Stimulated activated CD4-positive, alpha-beta T cell treated with anti-CD3 and anti-CD28 coated beads, Interleukin-15, amount 100 ng/mL, for 1 hour (primary cell): Measurements from ENCODE around the gene STRA6.

Source experiments
- DNase-seq, 2 donors: peaks; one replicate each; pipeline ENCODE4 v3.0.0-alpha.2; 2020; ENCODE audit warnings: low read depth in 1 of 2, low spot score in 1 of 2

The STRA6 gene, protein sequence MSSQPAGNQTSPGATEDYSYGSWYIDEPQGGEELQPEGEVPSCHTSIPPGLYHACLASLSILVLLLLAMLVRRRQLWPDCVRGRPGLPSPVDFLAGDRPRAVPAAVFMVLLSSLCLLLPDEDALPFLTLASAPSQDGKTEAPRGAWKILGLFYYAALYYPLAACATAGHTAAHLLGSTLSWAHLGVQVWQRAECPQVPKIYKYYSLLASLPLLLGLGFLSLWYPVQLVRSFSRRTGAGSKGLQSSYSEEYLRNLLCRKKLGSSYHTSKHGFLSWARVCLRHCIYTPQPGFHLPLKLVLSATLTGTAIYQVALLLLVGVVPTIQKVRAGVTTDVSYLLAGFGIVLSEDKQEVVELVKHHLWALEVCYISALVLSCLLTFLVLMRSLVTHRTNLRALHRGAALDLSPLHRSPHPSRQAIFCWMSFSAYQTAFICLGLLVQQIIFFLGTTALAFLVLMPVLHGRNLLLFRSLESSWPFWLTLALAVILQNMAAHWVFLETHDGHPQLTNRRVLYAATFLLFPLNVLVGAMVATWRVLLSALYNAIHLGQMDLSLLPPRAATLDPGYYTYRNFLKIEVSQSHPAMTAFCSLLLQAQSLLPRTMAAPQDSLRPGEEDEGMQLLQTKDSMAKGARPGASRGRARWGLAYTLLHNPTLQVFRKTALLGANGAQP

DNA sequence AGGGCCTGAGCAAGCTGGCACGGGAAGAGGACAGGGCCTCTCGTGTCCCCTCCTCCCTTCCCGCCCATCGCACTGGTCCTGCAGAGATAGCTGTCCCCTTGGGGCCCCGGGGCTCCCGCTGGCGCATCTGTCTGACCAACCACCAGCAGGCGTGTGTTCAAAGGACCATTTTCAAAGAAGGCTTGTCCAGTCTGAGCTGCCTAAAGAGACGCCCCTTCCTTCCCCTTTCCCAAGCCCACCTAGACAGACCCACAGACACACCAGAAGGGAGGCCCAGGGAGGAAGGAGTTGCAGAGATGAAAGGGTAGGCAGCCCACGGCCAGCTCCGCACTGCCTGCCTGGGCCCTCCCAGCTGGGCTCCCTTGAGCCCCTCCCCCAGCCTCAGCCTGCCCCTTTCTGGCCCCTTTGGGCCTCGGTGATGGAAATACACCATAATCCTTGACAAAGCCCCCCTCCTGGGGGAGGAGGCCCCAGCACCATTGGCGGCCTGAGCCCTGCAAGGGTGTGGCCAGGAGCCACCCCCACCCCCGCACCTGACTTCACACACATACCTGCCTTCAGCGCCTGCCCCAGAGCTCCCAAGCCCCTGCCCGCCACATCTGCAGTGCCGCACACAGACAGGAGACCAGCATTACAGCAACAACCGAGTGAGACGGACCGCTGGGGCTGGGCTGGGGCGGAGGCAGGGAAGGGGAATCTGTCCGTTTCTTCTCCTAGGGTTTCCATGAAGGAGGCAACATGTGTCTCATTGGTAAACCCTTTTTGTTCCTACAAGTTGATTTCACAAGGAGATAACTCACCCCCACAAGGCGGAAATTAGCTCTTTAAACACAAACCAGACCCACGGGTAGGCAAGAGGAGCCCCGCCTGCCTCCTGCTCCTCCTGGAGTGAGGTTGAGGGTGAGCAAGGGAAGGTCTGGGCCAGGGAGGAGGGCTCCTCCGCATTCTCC lies at the start of gene STRA6:
STRA6 (minus strand) TSS at position 336 of the 950 bp plus-strand sequence. CDS start 520 bp downstream, outside the sequence.
- no peak for DNase-seq

DNA sequence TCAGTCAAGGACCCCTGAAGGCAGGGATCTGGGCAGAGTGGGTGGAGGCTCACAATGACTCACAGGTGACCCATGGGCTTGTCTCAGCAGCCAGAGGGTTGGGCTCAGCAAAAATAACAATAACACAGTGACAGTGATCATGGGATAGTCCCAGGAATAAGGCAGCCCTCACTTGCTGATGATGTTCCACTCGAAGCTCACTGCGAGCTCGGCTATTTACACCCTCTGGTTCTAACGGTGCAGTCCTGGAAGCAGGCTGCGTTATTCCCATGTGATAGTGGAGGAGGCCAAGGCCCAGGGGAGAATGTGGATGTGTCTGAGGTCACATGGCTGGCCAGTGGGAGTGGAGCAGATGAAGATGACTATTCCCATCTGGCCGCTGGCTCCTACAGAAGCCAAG lies 49.7 kb upstream of the STRA6 start:
- no peak for DNase-seq

DNA sequence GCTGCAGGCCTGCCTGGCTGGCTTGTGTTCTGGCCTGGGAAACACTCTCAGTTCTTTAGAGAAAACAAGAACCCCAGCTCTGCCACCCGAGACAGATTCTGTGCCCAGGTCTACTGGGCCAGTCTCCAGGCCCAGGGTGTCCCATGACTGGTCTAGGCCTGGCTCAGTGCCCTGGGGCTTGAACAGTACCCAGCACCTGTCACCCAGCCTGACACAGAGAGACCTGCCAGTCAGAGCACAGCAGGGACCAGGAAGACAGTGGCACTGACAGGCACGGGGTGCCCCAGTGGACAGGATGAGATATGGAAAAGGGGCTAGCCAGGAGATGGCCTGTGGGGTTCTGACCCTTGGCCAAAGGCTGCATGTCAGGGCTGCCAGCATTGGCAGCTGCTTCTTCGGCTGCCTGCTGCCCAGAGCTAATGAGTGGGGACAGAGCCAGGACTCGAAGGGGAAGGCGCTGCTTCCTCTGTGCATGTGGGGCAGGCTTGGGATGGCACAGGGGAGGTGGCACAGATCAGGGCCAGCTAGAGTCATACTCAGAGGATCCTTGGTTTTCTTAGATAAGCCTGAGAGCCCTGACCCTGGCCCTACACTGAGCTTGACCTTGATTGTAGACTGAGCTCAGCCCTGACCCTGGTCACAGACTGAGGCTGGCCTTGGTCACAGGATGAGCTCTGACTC lies 48.7 kb upstream of the STRA6 start:
- no peak for DNase-seq

DNA sequence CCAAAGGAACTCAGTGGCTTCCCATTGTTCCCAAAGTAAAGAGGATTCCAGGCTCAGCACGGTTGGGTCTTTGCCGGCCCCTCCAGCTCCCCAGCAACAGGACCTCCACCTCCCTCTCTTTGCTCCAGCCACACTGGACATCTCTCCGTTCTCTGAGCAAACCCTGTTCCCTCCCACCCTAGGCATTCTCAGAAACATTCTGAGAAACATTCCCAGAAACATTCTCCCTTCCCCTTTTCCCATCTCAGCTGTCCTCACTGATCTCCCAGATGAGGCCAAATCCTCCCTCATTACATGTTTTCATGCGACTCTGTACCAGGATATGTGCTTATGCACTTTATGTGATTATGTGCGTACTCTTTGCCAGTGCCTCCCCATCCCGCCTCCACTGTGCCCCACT lies 47.7 kb upstream of the STRA6 start:
- no peak for DNase-seq

DNA sequence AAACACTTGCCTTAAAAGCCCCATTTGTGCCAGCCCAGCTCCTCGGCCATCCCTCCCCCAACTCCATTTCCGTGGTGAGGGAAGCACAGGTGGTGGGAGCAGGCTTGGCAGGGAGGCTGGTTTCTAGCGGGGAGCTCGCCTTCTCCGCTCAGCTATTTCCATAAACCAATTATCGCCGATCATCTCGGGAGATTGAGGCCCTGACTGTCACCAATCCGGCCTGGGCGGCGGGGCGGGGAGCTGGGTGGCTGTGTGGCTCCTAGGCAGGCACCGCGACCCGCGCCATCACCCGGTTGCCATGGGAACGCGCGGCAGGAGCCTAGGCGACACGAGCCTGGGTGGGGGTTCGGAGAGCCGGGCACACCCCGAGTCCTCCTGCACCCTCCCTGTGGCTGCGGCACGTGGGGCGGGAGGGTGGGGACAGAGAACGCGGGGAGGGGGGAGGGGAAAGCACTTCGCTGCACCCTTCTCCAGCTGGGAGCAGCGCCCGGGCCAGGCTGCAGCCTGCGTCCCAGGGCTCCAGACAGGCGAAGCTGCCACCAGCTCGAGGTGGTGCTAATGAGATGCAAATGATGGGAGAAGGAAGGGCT lies 42.9 kb upstream of the STRA6 start:
- no peak for DNase-seq

DNA sequence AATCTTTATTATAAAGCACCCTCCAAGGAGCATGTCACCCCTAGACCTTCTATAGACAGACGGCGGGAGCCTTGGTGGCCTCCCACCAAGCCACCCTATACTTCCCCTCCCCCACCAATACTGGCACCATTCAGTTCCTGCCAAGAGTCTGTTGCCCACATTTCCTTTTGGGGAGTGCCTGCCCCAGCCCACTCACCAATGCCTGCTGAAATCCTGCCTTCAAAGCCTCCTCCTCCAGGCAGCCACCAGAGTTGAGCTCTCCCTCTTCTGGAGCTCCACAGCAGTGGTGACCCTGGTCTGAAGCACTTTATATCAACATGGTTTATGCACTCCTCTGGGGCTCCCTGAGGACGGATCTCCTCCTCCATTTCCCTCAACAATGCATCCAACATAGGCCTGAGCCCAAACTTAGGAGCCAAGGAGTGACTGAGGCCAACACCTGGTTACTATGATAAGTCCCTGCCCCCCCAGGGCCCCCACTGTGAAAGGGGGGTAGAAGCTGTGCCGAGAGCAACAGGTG lies 42.3 kb upstream of the STRA6 start:
- no peak for DNase-seq

DNA sequence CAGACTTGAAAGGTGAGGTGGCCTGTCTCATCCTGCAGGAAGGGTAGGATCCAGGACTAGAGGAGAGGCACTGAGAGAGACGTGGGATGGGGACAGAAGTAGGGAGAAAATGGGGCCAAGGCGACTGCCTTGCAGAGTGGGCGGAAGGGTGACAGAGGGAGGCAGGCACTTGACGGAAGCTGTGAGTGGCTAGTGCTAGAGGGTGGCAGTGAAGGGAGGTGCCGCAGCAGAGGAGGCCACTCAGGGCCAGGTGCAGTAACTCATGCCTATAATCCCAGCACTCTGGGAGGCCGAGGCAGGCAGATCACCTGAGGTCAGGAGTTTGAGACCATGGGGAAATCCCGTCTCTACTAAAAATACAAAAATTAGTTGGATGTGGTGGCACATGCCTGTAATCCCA lies 40.8 kb upstream of the STRA6 start:
- no peak for DNase-seq

DNA sequence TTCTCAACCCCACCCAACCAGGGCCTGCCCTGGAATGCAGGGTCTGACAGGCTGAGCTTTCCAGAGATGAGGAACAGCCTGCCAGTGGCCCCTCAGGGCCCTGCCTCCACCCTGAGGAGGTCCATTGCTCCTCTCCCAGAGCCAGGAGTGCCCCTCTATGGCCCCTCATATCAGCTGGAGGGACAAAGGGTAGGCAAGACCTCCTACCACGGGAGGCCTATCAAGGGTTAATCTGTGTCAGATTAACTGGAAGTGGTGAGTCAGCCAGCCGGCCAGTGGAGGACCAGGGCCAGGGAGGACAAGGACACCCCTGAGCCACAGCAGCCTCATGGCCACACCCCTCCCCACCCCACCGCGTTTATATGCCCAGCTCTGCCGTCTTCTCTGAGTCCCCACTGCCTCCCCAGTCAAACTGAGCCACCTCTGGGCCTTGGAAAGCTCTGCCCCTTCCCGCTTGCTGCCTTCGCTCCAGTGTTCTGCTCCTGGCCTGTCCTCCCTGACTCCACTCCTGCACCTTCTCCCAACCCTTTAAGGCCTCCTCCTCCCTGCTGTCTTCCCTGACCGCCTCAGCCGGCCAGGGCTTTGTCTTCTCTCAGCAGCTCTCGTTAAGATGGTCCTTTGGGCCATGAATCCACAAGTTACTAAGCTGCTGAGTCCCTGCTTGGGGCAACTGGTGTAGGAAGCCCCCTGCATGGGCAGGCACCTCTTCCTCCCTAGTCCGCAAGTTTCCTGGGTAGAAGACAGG lies 40.0 kb upstream of the STRA6 start:
- no peak for DNase-seq

DNA sequence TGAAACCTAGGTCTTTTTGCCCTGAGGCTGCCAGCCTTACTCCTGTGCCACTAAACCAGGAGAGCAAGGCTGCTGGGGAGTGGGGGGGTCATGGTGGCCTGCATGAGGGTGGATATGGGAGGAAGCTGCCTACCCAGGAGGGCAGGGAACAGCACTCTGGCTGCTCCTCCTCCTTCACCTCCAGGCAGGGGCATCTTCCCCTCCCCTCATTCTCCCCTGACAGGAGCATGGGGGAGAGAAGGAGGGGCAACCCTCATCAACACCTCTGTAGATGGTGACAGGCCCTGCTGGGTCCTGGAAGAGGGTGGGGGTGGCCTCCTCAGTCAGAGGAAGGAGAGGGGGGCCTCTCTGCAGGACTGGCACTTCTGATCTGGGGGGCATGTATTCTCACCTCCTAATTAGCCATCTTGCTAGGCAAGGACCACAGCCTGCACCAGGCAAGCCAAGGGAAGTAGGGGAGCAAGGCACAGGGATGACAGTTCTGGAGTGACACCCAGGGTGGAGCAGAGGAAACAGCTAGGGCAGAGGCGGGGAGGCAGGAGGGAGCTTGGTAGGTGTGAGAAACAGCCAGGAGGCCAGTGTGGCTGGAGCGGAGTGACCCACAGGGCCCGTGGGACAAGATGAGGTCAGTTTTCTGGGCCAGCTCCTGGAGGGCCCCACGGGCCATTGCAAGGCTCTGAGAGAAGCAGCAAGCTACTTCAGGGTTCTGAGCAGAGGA lies 38.5 kb upstream of the STRA6 start:
- no peak for DNase-seq

DNA sequence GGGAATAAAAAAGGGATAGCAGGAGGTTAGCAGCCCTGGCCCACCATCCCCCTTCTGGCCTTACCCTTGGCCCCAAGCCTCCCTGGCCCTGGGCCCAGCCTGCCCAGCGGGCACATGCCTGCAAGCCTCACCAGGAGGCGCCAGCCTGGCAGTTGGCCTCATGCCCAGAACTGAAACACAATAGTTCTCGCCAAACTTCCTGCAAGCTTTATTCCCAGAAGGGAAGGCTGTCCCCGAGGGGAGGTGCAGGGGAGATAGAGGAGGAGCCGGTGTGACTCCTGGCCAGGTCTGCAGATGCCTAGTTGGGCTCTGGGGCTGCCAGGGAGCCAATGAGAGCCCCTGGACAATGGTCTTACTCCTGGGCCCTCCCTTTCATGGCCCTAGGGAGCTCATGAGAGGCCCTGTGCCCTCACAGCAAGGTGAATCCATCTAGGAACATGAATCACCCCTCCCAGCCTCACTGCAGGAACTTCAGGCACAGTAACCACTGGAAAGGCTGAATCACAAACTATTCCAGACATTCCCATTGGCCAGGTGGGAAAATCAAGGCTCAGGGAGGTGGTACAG lies 37.5 kb upstream of the STRA6 start:
- no peak for DNase-seq

DNA sequence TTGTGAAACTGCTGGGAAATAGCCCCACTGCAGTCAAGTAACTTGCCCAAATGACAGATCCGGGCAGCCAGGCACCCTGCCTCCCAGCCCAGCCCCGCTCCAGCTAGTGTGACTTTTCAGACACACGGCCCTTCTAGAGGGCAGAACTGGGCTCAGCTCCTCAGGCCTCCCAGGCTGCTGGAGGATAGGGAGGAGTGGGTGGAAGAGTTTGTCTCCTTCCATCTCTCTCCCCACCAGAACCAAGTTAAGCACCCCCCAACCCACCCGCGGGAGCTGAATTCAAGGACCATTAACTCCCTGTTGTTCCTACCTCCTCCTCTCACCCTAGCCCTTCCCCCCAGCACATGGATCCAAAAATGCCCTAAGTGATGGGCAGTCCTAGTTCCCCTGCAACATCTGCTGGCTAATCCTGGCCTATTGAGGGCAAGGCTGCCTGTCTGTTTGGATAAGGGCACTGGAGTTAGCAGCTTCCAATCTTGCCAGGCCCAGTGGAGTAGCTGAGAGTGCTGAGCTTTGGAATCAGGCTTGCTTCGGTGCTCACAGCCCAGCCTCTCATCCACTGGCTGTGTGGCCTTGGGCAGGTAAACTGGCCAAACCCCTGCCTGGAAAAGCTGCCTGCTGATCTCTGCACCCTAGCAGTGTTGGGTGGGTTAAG lies 36.6 kb upstream of the STRA6 start:
- no peak for DNase-seq

DNA sequence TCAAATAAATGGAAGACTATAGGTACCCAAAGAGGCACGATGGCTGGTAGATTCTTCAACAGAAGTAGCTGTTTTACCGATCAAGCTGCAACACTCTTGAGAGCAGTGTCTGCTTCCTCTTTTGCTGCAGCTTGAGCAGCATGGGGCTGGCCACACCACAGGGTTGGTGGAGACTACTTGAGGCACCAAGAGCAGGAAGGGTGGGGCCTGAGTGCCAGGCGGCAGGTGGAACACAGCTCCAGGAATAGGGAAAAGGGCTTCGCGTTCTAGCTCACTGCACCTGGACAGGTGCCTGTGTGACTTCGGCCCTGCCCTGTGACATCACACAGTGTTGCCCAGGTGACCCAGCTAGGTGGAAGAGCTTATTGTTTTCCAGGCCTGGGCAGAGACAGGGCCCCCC lies 33.4 kb upstream of the STRA6 start, which contains the start of gene CCDC33:
CCDC33 (plus strand) TSS at position 365 of the 400 bp plus-strand sequence. CDS start 394 bp downstream, outside the sequence.
- no peak for DNase-seq

DNA sequence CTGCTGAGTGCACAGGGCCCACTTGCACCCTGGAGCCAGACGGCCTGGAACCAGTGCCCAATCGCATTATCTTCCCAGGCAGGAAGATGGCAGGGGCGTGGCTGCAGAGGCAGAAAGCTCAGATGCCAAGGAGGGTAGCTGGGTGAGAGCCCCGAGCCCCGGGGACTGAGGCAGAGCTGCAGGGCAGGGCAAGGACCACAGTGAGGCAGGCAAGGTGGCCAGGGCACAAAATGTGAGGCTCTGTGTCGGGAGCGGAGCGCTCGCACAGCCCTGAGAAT lies 31.9 kb upstream of the STRA6 start:
- DNase-seq: no peak

DNA sequence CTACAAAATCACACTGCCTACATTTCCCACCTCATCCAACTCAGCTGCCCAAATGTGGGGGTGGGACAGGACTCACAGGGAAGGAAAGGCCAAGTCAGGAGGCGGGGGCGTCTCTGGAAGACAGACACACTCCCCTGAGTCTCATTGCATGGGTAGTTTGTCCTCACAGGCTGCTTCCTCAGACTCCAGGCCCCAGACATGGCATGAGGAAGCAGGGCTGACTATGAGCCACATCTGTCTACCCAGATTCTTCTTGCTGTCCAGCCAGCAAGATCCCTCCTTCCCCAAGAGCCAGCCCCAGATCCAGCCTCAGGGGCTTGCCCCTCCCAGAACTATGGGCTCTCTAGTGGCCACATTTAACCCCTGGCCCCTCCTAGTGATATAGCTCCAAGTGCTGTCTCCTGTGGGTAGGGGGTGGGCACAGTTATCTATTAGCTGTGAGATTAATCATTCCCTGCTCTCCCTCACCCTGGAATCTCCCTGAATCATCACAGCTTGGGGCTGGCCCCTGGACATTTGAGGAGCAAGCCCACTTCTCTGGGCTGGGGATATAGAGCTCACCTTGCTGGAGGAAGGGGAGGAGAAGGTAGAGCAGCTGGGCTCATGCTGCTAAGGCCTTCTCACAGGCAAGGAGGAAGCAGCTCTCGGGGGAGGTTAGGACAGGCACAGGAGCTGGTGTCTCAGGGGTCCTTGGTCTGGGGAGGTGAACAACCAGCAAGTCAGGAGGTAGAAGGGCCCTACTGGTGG lies 31.4 kb upstream of the STRA6 start:
- DNase-seq: no peak

DNA sequence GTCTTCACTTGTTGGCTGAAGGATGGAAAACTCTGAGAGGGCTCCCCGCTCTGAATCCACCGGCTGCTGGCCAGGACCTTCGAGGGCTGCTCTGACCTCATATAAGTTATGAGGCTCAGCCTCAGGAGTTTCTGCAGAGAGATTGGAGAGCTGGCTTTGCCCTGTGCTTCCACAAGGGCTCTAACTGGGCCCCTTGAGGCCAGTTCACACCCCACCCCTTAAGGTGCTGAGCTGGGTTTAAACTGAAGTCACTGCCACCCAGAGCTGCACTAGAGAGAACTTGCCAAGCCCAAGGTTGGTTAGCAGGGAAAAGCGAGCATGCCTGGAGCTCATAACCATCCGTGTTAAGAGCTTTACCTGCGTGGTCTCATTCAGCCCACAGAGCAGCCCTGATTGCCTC lies 30.8 kb upstream of the STRA6 start:
- no peak for DNase-seq

DNA sequence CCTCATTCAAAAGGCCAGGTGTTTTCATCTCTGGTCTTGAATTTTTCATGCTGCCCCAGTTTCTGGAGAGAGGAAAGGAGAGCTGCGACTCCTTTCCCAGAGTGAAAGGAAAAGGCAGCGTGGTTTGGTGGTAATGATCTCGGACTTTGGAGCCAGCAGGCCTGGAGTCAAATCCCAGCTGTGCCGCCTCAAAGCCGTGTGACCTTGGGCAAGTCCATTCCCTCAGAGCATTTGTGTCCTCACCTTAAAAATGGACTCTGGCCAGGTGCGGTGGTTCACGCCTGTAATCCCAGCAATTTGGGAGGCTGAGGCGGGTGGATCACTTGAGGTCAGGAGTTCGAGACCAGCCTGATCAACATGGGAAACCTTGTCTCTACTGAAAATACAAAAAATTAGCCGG lies 28.9 kb upstream of the STRA6 start:
- DNase-seq: no peak

DNA sequence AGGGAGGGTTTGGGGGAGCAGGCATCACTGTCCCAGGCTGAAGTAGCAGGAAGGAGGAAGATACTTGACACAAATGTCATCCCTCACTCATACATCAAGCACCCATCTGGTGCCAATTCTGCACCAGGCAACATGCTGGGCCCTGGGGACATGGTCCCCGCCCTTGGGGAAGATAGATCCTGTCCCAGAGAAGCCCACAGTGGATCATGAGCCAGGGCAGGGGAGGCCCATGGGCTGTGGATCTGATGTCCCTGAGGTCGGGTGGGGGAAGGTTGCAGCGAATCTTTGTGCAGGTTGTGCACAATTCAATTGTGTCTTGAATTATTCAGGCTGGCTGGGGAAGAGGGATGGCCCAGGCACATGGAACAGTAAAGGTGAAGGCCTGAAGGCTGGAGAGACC lies 27.1 kb upstream of the STRA6 start:
- no peak for DNase-seq

DNA sequence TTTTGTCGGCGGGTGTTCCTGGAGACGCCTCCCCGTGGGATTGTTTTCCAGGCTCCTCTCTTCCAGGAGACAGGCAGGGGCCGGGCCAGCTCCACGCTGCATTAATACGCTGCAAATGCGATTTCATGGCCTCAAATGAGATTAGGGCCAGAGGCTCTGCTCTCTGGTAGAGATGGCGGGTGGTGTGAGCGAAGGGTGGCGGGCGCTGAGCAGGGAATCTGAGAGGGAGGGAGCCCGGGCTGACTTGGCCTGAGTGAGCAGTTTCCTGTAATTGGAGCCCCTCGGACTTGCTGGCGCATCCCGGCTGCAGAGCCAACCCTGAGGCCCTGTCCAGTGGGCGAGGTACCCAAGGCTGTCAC lies 26.1 kb upstream of the STRA6 start:
- DNase-seq: no peak
